Neuronal stem cell (in vitro differentiated cells): ENCODE results near the gene PRM3.

Experiments
- DNase-seq: peaks from one replicate; pipeline ENCODE4 v3.0.0-alpha.2; 2013; ENCODE audit warnings: low spot score
- H2AFZ ChIP-seq: one replicate; pipeline ENCODE4 v1.6.1; 2013; ENCODE audit warnings: mild to moderate bottlenecking, low read length, inconsistent platforms
- H2AK5ac ChIP-seq: 2 replicates; pipeline ENCODE4 v1.6.1; 2013; ENCODE audit warnings: low read depth, mild to moderate bottlenecking, inconsistent platforms, low read length, moderate library complexity, mixed read lengths
- H2BK120ac ChIP-seq: 2 replicates; pipeline ENCODE4 v1.6.1; 2013; ENCODE audit warnings: low read depth, mild to moderate bottlenecking, inconsistent platforms, low read length, moderate library complexity, mixed read lengths
- H2BK12ac ChIP-seq: one replicate; pipeline ENCODE4 v1.6.1; 2013; ENCODE audit warnings: low read length, inconsistent platforms
- H2BK15ac ChIP-seq: 2 replicates; pipeline ENCODE4 v1.6.1; 2013; ENCODE audit warnings: mild to moderate bottlenecking, low read length, inconsistent platforms, mixed read lengths
- H2BK5ac ChIP-seq: one replicate; pipeline ENCODE4 v1.6.1; 2013; ENCODE audit warnings: inconsistent platforms, mild to moderate bottlenecking, low read length, moderate library complexity
- H3K14ac ChIP-seq: one replicate; pipeline ENCODE4 v1.6.1; 2013; ENCODE audit warnings: low read length, inconsistent platforms
- H3K18ac ChIP-seq: 2 replicates; pipeline ENCODE4 v1.6.1; 2013; ENCODE audit warnings: low read length, inconsistent platforms
- H3K23ac ChIP-seq: 2 replicates; pipeline ENCODE4 v1.6.1; 2013; ENCODE audit warnings: low read depth, mild to moderate bottlenecking, mixed read lengths, low read length, inconsistent platforms; ENCODE audit not compliant: poor library complexity
- H3K27ac ChIP-seq: replicated peaks from 3 replicates; pipeline ENCODE4 v1.5.1; 2013; ENCODE audit warnings: low read length, inconsistent platforms
- H3K27me3 ChIP-seq, 3 experiments: 2 replicates each; pipeline ENCODE4 v1.6.1; 2013; ENCODE audit warnings: low read length in 3 of 3, mild to moderate bottlenecking in 2 of 3, inconsistent platforms in 1 of 3, low read depth in 1 of 3, mixed read lengths in 1 of 3, moderate library complexity in 1 of 3; ENCODE audit not compliant: control insufficient read depth in 3 of 3, insufficient read depth in 3 of 3
- H3K36me3 ChIP-seq, 2 donors: replicated peaks in 1 of 2; 2 replicates each; pipeline ENCODE4 v1.6.1; 2013; ENCODE audit warnings: low read length in 2 of 2; ENCODE audit not compliant: control insufficient read depth in 2 of 2, insufficient read depth in 2 of 2
- H3K4ac ChIP-seq: 2 replicates; pipeline ENCODE4 v1.6.1; 2013; ENCODE audit warnings: inconsistent platforms, mild to moderate bottlenecking, low read length, moderate library complexity
- H3K4me1 ChIP-seq, 2 donors: 1 replicate in 1 of 2; 2 replicates in 1 of 2; pipeline ENCODE4 v1.6.1; 2013; ENCODE audit warnings: low read length in 2 of 2, low read depth in 1 of 2; ENCODE audit not compliant: control insufficient read depth in 2 of 2, insufficient read depth in 1 of 2
- H3K4me2 ChIP-seq: one replicate; pipeline ENCODE4 v1.6.1; 2013; ENCODE audit warnings: mild to moderate bottlenecking, low read length, inconsistent platforms; ENCODE audit not compliant: insufficient read depth, poor library complexity, severe bottlenecking
- H3K4me3 ChIP-seq, 2 donors: 2 replicates each; pipeline ENCODE4 v1.5.1; 2013; ENCODE audit warnings: low read length in 2 of 2, mild to moderate bottlenecking in 2 of 2, inconsistent platforms in 1 of 2, moderate library complexity in 1 of 2
- H3K79me1 ChIP-seq: one replicate; pipeline ENCODE4 v1.6.1; 2013; ENCODE audit warnings: low read depth, mild to moderate bottlenecking, inconsistent platforms, low read length, moderate library complexity
- H3K9ac ChIP-seq: one replicate; pipeline ENCODE4 v1.6.1; 2013; ENCODE audit warnings: mild to moderate bottlenecking, low read depth, low read length, inconsistent platforms; ENCODE audit not compliant: poor library complexity
- H3K9me3 ChIP-seq, 2 donors: replicated peaks in 1 of 2; 2 replicates each; pipeline versions ENCODE3 to v1.6.1; 2013; ENCODE audit warnings: low read length in 2 of 2, mild to moderate bottlenecking in 2 of 2, inconsistent platforms in 1 of 2, low read depth in 1 of 2, mixed read lengths in 1 of 2, moderate library complexity in 1 of 2; ENCODE audit not compliant: control insufficient read depth in 2 of 2, insufficient read depth in 1 of 2
- H4K8ac ChIP-seq: one replicate; pipeline ENCODE4 v1.6.1; 2013; ENCODE audit warnings: low read depth, mild to moderate bottlenecking, inconsistent platforms, low read length, moderate library complexity
- H4K91ac ChIP-seq: one replicate; pipeline ENCODE4 v1.6.1; 2013; ENCODE audit warnings: low read length, low read depth, mild to moderate bottlenecking, inconsistent platforms; ENCODE audit not compliant: poor library complexity
- WGBS, 2 donors: extraction: QIAGEN DNeasy Blood & Tissue Kit; methylation state at CpG; one replicate each; pipeline ENCODE4 v1.1.7; 2013; ENCODE audit warnings: missing lambda C conversion rate in 2 of 2, mixed read lengths in 1 of 2; ENCODE audit not compliant: insufficient read length in 2 of 2, insufficient replicate concordance in 1 of 2; ENCODE audit errors: extremely low coverage in 2 of 2; 5-methylcytosine and 5-hydroxymethylcytosine counted together

Gene PRM3

DNA sequence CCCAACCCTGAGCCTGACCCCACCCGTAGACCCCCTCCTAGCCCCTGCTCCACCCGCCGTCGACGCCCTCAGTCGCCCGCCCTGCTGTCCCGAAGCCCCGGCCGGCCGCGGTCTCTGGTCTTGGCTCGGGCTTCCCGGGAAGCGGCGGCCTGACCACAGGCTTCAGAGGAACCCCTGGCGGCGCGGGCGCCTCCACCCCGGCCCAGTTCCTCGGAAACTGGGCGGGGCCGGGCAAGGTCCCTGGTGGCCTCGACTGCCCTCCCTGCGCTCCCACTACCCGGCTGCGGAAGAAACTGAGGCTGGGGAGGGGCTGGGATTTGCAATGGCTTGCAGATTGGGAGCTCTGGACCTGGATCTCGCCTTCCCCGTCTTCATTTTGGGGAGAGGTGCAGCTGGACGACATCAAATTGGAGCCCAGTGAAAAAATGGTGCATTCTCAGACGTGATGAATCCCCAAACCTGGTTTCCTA, 16.7 kb downstream of the PRM3 start:
- H3K36me3 ChIP-seq = peaks cover 0 to 18% of the 10 kb centered on the region in 2 donors
- WGBS, 2 donors = no CpG with 5 or more reads among the region's 32 CpGs
- H4K8ac ChIP-seq = no peak overlapping the region

DNA sequence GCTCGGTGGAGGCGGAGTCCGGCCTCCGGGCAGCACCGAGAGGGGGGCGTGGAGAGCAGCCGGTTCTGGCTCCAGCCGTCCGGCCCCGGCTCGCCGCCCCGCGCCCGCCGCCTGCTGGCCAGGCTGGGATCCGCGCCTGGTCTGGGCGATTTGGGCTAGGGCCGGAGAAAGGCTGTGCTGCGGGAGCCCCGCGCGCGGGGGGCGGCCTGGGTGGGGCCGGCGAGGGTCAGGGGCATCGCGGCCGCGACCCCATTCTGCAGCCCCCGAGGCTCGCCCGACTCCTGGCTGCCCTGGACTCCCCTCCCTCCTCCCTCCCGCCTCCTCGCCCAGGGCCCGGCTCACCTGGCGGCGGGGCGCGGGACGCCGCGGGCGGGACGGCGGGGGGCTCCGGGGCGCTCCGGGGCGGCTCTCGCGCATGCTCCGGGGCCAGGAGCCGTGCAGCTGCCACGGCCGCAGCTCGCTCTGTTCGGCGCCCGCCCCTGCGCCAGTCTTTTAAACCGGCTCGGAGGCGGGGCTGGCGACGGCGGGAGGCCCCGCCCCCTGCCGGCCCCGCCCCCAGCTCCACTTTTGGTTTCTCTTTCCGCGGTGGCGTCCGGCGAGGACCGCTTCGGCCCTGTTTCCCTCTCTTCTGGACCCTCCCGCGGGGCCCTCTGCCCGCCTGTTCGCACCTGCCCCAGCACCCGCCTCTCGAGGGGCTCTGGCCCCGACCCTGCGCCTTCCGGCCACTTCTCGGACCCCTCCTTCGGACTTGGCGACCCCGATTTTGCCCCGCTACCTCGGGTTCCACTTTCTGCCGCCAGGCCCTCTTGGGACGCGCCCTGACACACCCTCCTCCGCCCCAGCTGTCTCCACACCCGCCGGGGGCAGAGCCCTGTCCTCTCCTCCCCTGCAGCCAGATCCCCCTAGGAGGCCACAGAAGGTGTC, 17.4 kb downstream of the PRM3 start, which contains the start of gene SOCS1:
SOCS1 (minus strand) TSS at position 468 of the 924 bp plus-strand sequence. CDS start 726 bp downstream, outside the sequence.
- Histone ChIP-seq H3K9ac (peak within 1 kb of the TSS; percentile 85), H3K4me3 (peak within 1 kb of the TSS; percentile 78 to 83), H2BK15ac (peak within 1 kb of the TSS; percentile 84), H2AFZ (peak within 1 kb of the TSS; percentile 95), H3K27ac (no peak within 1 kb of the TSS), H2BK5ac (peak within 1 kb of the TSS; percentile 60), H4K8ac (peak within 1 kb of the TSS; percentile 88), H3K79me1 (no peaks in the 10 kb centered on the region), H2AK5ac (peak within 1 kb of the TSS; percentile 53), H4K91ac (no peak within 1 kb of the TSS), H3K36me3 (peaks cover 0 to 18% of the 10 kb centered on the region in 2 donors), H3K18ac (peak within 1 kb of the TSS; percentile 98), H3K14ac (peak within 1 kb of the TSS; percentile 82), H2BK12ac (peak within 1 kb of the TSS; percentile 60), H3K23ac (peak within 1 kb of the TSS; percentile 97), H3K9me3 (no peaks in the 10 kb centered on the region), H2BK120ac (peak within 1 kb of the TSS; percentile 82), H3K27me3 (peaks cover 0 to 18% (median 0%) of the 10 kb centered on the region in 3 experiments), H3K4ac (no peak within 1 kb of the TSS), H3K4me1 (peaks cover 7 to 10% of the 10 kb centered on the region in 2 donors), H3K4me2 (peak within 1 kb of the TSS; percentile 95)
- no CpG with 5 or more reads among the region's 100 CpGs for WGBS, 2 donors
- DNase-seq = peak; percentile 86

More for the DNA sequence above, 16.7 kb downstream of the PRM3 start:
- Histone ChIP-seq H3K79me1 (no peaks in the 10 kb centered on the region), H3K18ac (peak overlapping the region; percentile 98), H2BK15ac (peak overlapping the region; percentile 70), H3K4ac (no peak overlapping the region), H3K4me3 (peak overlapping the region; percentile 78 to 79), H2AFZ (peak overlapping the region; percentile 95), H2AK5ac (peak overlapping the region; percentile 16), H2BK120ac (peak overlapping the region; percentile 82), H3K9me3 (no peaks in the 10 kb centered on the region), H3K9ac (peak overlapping the region; percentile 84), H3K27ac (no peak overlapping the region), H3K27me3 (peaks cover 0 to 18% (median 0%) of the 10 kb centered on the region in 3 experiments), H3K14ac (peak overlapping the region; percentile 50), H3K4me1 (peaks cover 7 to 10% of the 10 kb centered on the region in 2 donors), H2BK12ac (no peak overlapping the region), H3K23ac (peak overlapping the region; percentile 97), H4K91ac (no peak overlapping the region), H2BK5ac (peak overlapping the region; percentile 60), H3K4me2 (peak overlapping the region; percentile 95)
- peak; percentile 46 for DNase-seq

DNA sequence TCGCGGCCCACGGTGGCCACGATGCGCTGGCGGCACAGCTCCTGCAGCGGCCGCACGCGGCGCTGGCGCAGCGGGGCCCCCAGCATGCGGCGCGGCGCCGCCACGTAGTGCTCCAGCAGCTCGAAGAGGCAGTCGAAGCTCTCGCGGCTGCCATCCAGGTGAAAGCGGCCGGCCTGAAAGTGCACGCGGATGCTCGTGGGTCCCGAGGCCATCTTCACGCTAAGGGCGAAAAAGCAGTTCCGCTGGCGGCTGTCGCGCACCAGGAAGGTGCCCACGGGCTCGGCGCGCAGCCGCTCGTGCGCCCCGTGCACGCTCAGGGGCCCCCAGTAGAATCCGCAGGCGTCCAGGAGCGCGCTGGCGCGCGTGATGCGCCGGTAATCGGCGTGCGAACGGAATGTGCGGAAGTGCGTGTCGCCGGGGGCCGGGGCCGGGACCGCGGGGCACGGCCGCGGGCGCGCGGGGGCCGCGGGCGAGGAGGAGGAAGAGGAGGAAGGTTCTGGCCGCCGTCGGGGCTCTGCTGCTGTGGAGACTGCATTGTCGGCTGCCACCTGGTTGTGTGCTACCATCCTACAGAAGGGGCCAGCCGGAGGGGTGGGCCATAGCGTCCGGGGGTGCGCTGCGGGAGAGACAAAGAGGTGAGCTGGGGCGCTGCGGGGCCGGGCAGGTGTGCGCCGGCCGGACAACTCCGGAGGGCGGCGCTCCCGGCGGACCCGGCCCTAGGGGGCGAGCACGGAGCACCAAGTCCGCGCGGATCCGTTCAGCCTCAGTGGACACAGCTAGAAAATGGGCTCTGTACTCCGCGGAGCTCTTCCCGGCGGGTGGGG, 18.3 kb downstream of the PRM3 start:
- Histone ChIP-seq H2BK15ac (peak overlapping the region; percentile 84), H2BK5ac (peak overlapping the region; percentile 49), H3K36me3 (peaks cover 0 to 18% of the 10 kb centered on the region in 2 donors), H3K9ac (peak overlapping the region; percentile 85), H3K4me1 (peaks cover 7 to 8% of the 10 kb centered on the region in 2 donors), H3K4me3 (peak overlapping the region; percentile 78 to 83), H3K18ac (peak overlapping the region; percentile 96), H3K4me2 (peak overlapping the region; percentile 95), H3K14ac (peak overlapping the region; percentile 82), H2AK5ac (peak overlapping the region; percentile 53), H3K27me3 (peaks cover 0 to 18% (median 0%) of the 10 kb centered on the region in 3 experiments), H2BK120ac (peak overlapping the region; percentile 79), H3K4ac (no peak overlapping the region), H2AFZ (peak overlapping the region; percentile 95), H3K9me3 (no peaks in the 10 kb centered on the region), H3K27ac (no peak overlapping the region), H4K8ac (peak overlapping the region; percentile 88), H4K91ac (no peak overlapping the region), H3K79me1 (no peaks in the 10 kb centered on the region), H3K23ac (peak overlapping the region; percentile 97), H2BK12ac (peak overlapping the region; percentile 60)
- peak; percentile 42 for DNase-seq
- WGBS, 2 donors = no CpG with 5 or more reads among the region's 105 CpGs
